NB4 (cell line): ENCODE measurements around the gene SULT1C3.

Experiments
- POLR2A ChIP-seq: IDR thresholded peaks from 2 replicates; pipeline ENCODE4 v1.6.1; 2011; ENCODE audit warnings: mild to moderate bottlenecking; ENCODE audit not compliant: insufficient read length; ENCODE audit errors: extremely low read depth
- TF ChIP-seq, protein P1 (sequence below): IDR thresholded peaks from one replicate; pipeline ENCODE4 v1.5.1; 2012; ENCODE audit warnings: low read depth, low read length
- TF ChIP-seq, protein P2 (sequence below): IDR thresholded peaks from 2 replicates; pipeline ENCODE4 v1.6.1; 2011; ENCODE audit warnings: low read depth, low read length

DNA sequence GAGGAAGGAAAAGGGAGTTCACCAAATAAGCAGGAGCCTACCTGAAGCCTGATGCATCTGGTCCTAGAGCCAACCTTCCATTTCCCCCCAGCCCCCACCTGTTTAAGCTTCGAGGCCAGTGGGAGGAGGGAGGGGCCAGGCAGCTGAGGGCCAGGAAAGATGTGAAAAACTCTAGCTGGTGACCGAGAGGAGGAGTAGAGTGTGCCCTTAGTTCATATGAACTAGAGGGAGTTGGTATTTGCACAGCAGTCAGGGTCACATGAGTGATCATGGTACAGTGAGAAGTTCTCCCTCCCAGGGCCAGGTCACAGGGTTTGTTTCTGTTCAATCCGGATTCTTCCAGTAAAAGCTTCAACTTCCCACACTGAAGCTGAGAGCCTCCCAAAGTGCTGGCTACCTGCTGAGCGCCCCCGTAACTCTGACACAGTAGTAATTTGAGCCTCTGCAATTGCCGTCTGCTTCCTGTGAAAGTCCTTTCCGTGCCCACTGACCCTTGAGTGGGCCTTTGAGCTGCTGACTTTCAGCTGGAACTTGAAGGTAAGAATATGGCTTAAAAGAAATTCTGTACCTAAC lies 48.9 kb downstream of the SULT1C3 start, which contains the start of gene SULT1C2:
- TF ChIP-seq, protein P1, sequence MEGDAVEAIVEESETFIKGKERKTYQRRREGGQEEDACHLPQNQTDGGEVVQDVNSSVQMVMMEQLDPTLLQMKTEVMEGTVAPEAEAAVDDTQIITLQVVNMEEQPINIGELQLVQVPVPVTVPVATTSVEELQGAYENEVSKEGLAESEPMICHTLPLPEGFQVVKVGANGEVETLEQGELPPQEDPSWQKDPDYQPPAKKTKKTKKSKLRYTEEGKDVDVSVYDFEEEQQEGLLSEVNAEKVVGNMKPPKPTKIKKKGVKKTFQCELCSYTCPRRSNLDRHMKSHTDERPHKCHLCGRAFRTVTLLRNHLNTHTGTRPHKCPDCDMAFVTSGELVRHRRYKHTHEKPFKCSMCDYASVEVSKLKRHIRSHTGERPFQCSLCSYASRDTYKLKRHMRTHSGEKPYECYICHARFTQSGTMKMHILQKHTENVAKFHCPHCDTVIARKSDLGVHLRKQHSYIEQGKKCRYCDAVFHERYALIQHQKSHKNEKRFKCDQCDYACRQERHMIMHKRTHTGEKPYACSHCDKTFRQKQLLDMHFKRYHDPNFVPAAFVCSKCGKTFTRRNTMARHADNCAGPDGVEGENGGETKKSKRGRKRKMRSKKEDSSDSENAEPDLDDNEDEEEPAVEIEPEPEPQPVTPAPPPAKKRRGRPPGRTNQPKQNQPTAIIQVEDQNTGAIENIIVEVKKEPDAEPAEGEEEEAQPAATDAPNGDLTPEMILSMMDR, result no peak
- TF ChIP-seq POLR2A, result no peak
- TF ChIP-seq, protein P2, sequence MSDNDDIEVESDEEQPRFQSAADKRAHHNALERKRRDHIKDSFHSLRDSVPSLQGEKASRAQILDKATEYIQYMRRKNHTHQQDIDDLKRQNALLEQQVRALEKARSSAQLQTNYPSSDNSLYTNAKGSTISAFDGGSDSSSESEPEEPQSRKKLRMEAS, result no peak
